ENCODE data around the gene MYRFL.

The MYRFL gene

DNA sequence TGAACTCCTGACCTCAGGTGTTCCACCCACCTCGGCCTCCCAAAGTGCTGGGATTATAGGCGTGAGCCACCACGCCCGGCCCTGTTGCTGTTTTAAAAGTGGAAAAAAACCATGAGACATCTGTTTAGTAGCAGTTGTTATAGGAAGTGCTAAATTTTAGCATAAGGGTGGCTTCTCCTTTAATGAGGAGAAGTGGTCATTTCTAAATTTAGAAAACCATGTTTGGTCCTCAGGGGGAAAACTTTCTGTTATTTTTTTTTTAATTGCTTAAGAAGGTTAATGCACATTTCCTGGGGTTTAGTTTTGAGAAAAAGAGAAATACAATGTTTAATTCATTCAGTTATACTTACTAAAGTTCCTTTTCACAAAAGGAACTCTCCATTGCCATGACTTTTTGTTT, 102.1 kb downstream of the MYRFL start:
- in situ Hi-C loops (cut with MboI; ENCODE audit: low sequenced_read_pairs): no loop called here

GRCh38 chr12:69929125-69929524, 104.1 kb downstream of the MYRFL start:
- in situ Hi-C loops (cut with MboI; ENCODE audit: low sequenced_read_pairs): no loop called here

DNA sequence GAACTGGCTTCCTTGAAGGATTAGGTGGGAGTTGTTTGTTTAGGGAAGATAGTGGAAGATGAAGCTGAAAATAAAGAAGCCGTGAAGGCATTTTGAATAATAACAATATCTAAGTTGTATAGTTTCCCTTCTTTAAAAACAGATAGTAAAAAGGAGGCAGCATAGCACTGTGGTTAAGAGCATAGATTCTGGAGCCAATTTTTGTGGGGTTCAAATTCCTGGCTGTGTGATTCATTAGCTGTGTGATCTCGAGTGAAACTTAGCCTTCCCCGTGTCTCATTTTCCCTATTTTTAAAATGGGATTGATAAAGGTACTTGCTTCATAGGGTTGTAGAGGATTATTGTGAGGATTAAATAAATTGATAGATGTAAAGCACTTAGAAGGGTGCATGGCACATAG, 104.5 kb downstream of the MYRFL start:
- in situ Hi-C loops (cut with MboI; ENCODE audit: low sequenced_read_pairs): no loop called here

DNA sequence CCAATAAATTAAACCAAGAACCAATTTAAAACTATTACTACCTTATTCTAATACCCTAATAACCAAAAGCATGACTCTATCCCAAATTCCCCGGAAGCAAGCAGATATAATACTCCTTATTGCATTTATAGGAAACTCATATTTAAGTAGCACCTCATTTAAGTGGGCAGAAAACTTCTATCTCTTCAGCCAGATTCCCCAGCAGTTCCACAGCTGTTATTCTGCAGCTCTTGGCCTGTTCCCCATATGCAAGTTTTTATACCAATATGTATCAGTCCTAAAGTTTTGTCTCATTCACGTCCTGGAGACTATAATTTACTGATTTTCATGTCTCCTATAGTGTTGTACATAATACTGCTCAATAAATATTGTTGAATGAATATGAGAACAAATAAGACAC, 106.5 kb downstream of the MYRFL start:
- in situ Hi-C loops (cut with MboI; ENCODE audit: low sequenced_read_pairs): no loop called here

GRCh38 chr12:69932154-69932553, 107.1 kb downstream of the MYRFL start:
- in situ Hi-C loops (cut with MboI; ENCODE audit: low sequenced_read_pairs): no loop called here

DNA sequence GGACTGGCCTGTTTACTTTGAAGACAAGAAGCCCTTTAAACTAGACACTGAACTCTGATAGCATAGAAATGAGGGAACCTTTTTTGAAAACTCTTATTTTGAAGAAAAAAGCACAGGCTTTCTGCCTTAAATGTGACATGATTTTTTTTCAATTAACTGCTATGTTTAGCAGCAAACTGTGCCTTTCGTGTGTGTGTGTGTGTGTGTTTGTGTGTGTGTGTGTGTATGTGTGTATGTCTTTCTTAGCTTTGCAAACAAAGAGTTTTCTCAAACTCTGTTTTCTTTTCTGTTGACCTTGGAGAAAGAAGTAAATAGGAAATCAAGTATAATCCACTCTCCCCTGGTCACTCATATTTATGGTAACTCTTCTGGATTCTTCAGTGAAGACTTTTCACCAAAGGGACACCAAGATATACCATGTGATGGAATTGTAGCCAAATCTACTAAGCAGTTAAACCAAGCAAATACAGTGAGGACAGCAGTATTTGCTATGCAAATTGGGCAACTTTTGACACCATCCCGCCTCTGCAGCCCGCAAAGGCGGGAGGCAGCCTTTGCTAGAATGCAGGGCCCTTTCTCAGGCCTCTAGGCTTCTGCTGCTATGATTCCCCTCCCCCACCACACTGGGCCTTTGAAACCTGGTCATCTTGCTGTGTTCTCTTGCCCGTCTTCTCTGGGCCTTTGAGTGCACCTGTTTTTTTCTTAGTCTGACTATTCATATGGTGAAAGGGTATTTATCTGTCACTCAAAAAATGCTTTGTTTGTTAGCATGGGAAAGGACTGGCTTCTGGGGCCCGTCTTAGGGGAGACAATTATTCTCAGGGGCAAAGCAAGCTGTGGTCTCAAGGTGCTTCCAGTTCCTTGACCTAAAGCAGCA, 107.9 kb downstream of the MYRFL start:
- in situ Hi-C loops (cut with MboI; ENCODE audit: low sequenced_read_pairs): no loop called here

GRCh38 chr12:69934011-69934410, 109.0 kb downstream of the MYRFL start:
- in situ Hi-C loops (cut with MboI; ENCODE audit: low sequenced_read_pairs): no loop called here

DNA sequence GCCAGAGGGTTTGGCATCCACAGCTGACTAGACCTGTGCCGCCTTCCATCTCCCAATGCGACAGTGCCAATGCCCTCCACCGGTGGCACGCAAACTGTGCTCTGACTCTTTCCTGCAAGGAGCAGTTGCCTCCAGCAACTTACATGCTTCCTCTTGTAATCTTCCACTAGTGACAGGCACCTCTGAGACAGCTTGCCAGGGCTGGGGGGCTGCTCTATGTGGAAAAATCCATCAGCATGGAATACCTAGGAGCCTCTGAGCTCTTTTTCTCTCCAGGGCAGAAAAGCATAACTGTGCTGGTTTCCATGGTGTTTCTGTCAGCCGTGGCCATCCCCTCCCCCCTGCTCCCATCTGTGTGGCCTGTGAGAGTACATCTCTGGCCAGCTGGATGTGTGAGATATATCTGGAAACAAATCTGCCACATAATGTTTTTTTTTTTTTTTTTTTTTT, 110.6 kb downstream of the MYRFL start:
- in situ Hi-C loops (cut with MboI; ENCODE audit: low sequenced_read_pairs): no loop called here

DNA sequence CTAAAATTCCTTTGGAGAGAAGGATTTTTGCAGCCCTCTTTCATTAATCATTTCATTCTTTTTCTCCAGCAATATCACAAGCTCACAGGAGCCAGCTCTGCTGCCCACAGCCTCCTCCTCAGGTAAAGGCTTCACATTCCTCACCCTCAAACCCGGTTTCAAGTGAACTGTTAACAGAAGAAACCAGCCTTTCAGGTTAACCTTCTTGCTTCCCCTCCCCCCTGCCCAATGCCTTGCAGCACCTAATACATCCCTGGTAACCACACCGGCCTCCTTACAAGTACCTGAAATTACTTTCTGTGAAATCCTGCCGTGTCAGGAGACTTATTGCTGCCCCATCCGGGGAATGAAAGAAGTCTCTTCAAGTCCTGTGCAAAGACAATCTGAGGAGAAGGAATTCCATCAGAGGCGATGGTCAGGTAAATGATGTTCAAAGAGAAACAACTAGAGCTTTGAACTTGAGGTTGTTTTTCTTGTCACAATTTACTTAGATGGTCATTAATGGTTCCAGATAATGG, 111.2 kb downstream of the MYRFL start:
- in situ Hi-C loops (cut with MboI; ENCODE audit: low sequenced_read_pairs): no loop called here

DNA sequence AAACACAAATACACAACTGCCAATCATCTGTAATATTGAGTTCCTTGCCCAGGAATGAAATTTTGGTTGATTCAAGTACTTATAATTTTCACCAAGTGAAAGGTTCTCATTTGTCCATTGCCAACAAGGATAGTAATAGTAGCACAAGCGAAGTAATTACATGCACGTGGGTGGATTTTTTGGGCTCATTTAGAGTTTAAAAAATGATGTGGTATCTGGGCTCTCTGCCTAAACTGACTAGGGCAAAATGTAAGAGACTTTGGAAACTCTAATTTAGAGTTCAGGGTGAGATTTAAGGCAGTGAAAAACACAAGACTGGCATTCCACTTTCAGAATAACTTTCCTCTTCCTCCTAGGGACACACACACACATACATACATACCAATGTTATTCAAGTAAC, 111.7 kb downstream of the MYRFL start:
- in situ Hi-C loops (cut with MboI; ENCODE audit: low sequenced_read_pairs): no loop called here

DNA sequence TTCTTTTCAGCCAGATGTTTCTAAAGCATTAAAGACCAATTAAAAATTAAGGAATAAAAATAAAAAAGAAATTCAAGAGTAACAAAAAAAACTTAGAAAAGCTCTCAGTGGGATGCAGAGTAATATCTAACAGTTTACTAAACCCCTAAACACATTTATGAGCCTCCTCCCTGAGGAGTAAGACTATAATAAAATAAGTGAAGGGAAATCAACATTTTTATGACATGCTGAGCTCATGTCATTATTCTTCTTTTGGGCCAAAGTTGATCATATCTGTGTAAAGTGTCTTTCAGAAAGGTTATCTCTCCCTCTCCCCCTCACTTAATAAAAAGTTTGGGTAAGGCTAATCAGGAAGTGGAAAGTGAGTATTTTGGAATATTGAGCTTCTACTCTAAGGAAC, 122.1 kb downstream of the MYRFL start:
- in situ Hi-C loops (cut with MboI; ENCODE audit: low sequenced_read_pairs): no loop called here

DNA sequence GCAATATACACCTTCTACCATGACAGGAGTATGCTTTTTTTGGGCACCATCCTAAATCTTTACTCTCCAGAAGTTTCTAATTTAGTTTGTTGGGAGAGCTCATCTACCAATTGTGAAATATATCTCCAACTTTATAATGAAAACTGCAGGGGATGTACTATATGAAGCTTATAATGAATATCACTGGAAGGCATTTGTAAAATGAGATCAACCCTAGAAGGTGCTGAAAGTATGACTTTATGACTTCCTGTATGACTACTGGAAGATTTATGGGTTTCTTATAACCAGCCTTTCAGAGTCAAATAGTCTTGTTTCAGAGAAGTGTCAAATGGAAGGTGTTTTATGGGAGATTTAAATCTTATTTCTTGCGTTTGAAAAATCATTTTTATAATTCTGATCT, 122.9 kb downstream of the MYRFL start:
- in situ Hi-C loops (cut with MboI; ENCODE audit: low sequenced_read_pairs): no loop called here

GRCh38 chr12:69948851-69949250, 123.8 kb downstream of the MYRFL start:
- in situ Hi-C loops (cut with MboI; ENCODE audit: low sequenced_read_pairs): no loop called here

DNA sequence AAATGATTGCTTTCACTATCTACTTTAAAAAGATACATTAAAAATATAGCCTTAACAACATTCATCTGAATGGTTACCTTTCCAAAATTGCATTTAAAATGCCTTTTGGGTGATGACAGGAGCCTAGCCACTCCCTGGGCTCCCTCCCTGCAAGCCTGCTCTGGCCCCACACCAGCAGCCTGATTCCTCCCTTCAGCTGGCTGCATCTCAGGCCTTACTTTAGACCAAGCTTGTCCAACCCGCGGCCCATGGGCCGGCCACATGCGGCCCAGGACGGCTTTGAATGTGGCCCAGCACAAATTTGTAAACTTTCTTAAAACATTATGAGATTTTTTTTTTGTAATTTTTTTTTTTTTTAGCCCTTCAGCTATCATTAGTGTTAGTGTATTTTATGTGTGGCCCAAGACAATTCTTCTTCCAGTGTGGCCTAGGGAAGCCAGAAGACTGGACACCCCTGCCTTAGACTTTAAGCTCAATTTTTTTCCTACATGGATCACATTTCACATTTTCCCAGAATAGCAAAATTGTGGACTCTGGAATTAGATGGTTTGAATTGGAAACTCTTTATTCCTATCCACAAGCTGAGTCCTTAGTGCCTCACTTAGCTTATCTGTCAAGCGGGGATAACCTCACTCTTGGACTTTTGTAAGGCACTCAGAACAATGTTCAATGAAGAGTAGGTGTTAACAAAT, 124.4 kb downstream of the MYRFL start:
- in situ Hi-C loops (cut with MboI; ENCODE audit: low sequenced_read_pairs): no loop called here

DNA sequence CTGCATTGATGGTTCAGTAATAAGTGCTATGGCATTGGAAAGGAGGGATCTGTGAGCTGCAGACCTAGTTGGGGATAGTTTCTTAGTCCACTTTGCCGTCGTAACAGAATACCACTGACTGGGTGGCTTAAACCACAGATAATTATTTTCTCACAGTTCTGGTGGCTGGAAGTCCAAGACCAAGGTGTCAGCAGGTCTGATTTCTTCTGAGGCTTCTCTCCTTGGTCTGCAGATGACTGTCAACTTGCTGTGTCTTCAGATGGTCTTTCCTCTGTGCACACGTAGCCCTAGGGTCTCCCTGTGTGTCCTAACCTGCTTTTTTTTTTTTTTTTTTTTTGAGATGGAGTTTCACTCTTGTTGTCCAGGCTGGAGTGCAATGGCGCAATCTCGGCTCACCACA, 126.1 kb downstream of the MYRFL start:
- in situ Hi-C loops (cut with MboI; ENCODE audit: low sequenced_read_pairs): no loop called here

- in situ Hi-C loops (cut with MboI; ENCODE audit: low sequenced_read_pairs): no loop called here
Observed at GRCh38 chr12:69952890-69953289, 127.9 kb downstream of the MYRFL start.

DNA sequence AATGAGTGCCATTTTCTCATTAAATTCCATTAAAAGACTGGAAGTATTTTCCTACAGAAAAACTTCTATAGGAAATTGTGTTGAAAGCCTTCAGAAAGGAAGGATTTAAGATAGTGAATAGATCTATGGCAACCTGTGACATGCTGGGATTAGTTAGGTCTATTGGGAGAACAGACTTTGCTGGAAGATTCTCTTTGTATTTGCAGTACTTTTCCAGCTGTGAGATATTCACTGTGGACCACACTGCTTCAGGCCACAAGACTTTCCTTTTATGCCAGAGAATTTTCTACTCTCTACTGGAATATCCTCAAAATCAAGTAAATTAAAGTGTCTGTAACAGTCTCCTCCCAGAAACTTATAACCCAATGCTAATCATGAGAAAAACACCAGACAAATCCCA, 136.2 kb downstream of the MYRFL start:
- in situ Hi-C loops (cut with MboI; ENCODE audit: low sequenced_read_pairs): no loop called here

DNA sequence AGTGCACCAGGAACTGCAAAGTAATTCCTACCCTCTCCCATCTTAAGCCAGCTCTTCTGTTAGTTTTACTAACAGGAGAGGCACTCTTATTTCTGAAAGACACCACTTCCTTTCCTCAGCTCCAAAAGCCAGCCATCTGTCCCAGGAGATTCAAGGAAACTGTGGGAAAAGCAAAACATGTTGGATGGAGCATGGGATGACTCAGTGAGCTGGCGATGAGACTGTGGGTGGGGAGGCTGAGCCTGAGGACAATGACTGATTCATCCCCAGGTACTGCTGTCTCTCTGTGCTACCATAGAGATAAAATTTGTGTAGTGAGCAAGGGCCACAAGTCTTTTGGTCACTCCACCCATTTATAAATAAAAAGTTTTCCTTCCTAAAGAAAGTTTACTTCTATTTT, 141.4 kb downstream of the MYRFL start:
- in situ Hi-C loops (cut with MboI; ENCODE audit: low sequenced_read_pairs): no loop called here

DNA sequence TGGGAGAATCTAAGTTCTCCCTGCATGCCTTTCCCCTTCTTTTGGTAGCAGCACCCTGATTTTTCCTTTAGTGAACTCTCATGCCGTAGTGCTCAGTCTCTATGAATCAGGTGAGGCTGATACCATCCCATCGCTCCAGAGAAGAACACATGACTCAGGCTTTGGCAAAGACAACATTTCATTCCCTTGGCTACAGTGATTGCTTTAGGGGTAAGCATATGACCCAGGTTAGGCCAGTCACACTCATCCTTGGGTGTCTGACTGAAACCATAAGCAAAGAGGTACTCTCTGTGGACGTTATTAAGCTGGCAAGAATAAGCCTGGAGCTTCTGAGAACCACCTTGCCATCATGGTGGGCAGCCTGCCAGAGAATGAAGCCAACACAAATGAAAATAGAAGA, 141.8 kb downstream of the MYRFL start:
- in situ Hi-C loops (cut with MboI; ENCODE audit: low sequenced_read_pairs): no loop called here

DNA sequence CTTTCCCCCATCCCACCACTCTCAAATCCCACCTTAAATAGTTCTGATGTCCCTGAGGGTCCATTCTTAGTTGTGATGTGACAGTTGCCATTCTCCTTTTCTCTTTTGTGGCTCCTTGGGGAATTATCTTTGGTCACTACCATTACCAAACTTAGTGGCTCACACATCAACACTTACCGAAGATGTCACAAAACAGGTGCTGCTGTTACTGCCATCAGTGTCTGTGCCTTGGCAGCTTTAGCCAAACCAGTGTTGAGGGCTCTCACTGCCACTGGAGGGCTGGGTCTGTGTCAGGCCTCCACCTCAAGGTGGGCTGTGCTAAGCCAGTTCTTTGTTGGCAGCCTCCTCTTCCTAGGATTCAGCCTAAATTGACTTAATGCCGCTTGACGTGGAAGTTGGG, 144.0 kb downstream of the MYRFL start:
- in situ Hi-C loops (cut with MboI; ENCODE audit: low sequenced_read_pairs): no loop called here

DNA sequence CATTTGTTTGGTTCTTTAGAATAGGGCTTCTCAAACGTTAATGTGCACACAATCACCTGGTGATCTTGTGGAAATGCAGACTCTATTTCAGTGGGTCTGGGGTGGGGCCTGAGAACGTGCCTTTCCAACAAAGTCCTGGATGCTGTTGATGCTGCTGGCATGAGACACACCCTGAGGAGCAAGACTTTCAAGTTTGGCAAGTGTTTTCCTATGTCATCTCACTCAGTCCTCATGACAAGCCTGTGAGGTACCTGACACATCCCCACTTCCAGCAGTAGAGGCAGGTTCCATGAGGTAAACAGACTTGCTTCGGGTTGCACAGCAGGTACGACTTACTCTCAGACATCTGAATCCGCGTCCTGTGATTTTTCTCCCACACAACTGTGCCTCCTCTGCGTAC, 147.1 kb downstream of the MYRFL start:
- in situ Hi-C loops (cut with MboI; ENCODE audit: low sequenced_read_pairs): no loop called here

DNA sequence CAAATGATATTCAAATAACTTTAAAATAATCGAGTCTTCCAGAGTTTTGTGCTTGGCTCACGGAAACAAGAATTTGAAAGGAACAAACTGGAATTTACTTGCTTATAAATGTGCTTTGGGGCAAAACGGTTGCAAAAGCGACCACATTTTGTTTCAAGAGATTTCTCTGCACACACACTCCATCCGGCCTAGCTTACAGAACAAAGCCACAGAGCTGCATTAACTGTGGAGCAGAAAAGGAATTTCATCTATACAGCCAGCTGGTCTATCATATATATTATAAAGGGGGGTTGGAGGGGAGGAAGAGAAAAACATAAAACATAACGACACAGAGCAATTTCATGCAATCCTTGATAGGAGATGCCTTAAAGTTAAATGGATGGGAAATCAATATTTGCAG, 153.0 kb downstream of the MYRFL start:
- in situ Hi-C loops (cut with MboI; ENCODE audit: low sequenced_read_pairs): no loop called here
